Keratinocyte (primary cell): ENCODE results near the gene C10orf90.

Source experiments
- CTCF ChIP-seq, 3 experiments: IDR thresholded peaks in 1 of 3; conservative IDR thresholded peaks in 1 of 3; optimal IDR thresholded peaks in 1 of 3; 2 replicates in 2 of 3; 3 replicates in 1 of 3; pipeline versions ENCODE3 to v1.5.1; 2011; ENCODE audit warnings: low read length in 3 of 3, mild to moderate bottlenecking in 3 of 3, moderate library complexity in 2 of 3, control low read depth in 1 of 3, inconsistent platforms in 1 of 3; ENCODE audit not compliant: insufficient read depth in 2 of 3; ENCODE audit errors: extremely low read depth in 1 of 3
- EZH2 ChIP-seq: IDR thresholded peaks from one replicate; pipeline ENCODE4 v1.6.1; 2012; ENCODE audit warnings: inconsistent platforms, mild to moderate bottlenecking, low read length, moderate library complexity

DNA sequence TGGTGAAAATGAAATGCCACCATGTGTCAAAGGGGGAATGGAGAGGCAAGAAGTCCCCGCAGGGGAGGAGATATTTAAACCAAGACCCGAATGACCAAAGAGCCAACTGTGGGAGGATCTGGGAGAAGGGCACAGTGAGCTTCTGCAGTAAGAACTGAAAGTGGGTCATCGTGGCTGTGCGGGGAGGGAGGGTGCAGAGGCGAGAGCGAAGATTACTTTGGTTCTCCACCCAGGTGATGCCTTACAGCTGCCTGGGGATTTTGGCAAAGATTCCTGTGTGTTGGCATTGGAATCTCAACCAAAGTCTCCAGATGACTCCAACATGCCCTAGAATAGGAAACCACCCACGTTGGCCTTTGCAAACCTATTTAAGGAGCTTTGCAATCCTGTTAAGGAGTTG lies 238.0 kb downstream of the C10orf90 start:
- TF ChIP-seq CTCF (optimal IDR thresholded peaks at IDR 0.05 in 1 of 3, IDR thresholded peaks at IDR 0.05 in 1 of 3, conservative IDR thresholded peaks at IDR 0.05 in 1 of 3; ENCODE audit: extremely low read depth in 1 of 3, insufficient read depth in 2 of 3, low read length in 3 of 3) (no peak), EZH2 (no peak)
